Activated naive CD4-positive, alpha-beta T cell treated with anti-CD3 and anti-CD28 coated beads, Interleukin-2, amount 50 U/mL, for 72 hours (primary cell): ENCODE results near the gene TYROBP. TPM values are rescaled to one million over a fixed set of nuclear protein-coding genes. Genes with fewer than 3 reads are reported as not detected.
A peak's percentile ranks its signal among the peaks of the same experiment; 100 is the strongest.
"Not testable (repeated sequence)": the region's sequence is repeated elsewhere in the genome, so short reads cannot be mapped to it uniquely, and the experiment has no call there.

ENCODE experiments used
- ATAC-seq, 2 donors: fragments of 150-1000 bp; cut with Tn5 transposase; 2 replicates each; pipeline ENCODE4 v1.10.0; 2021; ENCODE audit warnings: mild to moderate bottlenecking in 2 of 2, moderate library complexity in 2 of 2
- DNase-seq, 2 donors: peaks; one replicate each; pipeline ENCODE4 v3.0.0; 2021 to 2022; ENCODE audit warnings: low spot score in 2 of 2
- H3K27ac Mint-ChIP-seq, 2 donors: one replicate each; pipeline ENCODE4 v1.8.0; 2022; ENCODE audit warnings: mild to moderate bottlenecking in 2 of 2, mixed read lengths in 2 of 2
- H3K36me3 Mint-ChIP-seq, 2 donors: one replicate each; pipeline ENCODE4 v1.8.0; 2022; ENCODE audit warnings: mixed read lengths in 2 of 2
- H3K9me3 Mint-ChIP-seq, 2 donors: one replicate each; pipeline ENCODE4 v1.8.0; 2022; ENCODE audit warnings: mixed read lengths in 2 of 2
- total RNA-seq, 2 donors: library from RNA; stranded (reverse); gene quantifications; one replicate each; pipeline ENCODE4 v1.2.3, GENCODE V29; 2022

Gene TYROBP
- total RNA-seq, 2 donors from 2014 or later, result 0.75 TPM; not detected in 1

GRCh38 chr19:35936738-35937268, 28.7 kb upstream of the TYROBP start:
- Mint-ChIP-seq H3K9me3 (no peaks in the 10 kb centered on the region), H3K36me3 (no peaks in the 10 kb centered on the region), H3K27ac (no peak overlapping the region)
- ATAC-seq (no peak), DNase-seq (no peak)

DNA sequence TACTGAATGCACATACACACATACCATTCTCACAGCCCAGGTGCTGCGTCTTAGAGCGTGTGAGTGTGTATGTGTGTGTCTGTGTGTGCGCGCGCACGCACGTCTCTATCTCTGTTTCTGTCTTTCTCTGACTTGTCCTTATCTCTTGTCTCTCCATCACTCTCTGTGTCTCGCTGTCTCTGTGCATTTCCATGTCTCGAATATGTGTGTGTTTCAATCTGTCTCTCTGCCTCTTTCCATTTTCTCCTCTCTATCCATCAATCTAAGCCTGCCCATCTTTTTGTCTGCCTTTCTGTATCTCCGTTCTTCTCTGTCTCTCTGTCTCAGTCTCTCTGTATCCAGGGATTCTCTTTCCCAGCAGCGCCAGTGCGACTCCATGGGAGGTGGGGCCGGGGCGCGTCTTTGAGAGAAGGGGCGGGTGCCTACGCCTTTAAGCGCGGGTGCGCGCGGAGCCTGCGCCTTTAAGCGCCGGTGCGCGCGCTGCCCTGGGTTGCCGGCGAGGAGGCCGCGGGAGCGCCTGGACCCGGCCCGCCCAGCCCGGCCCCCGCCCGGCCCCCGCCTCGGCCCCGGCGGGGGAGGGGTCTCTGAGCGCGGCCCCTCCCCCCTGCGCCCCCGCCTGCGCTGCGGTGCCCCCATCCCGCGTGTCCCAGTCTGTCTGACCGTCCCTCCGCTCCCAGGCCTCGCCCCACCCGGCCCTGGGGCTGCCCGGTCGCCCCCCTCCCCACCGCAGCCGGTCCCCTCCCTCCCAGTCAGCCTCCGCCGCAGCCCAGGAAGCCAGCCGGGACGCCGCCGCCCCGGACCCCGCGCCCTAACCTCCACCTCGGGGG, 28.0 kb upstream of the TYROBP start, which contains the start of gene LRFN3:
Gene LRFN3 (plus strand): TSS at position 464 of the 827 bp plus-strand sequence. CDS start 3,052 bp downstream, outside the sequence.
- peak within 1 kb of the TSS; percentile 7 to 76 for H3K27ac Mint-ChIP-seq
- no peaks in the 10 kb centered on the region for H3K9me3 Mint-ChIP-seq
- ATAC-seq (peak; percentile 12 to 34), DNase-seq (peak in 1 of 2 donors; percentile 67)
- H3K36me3 Mint-ChIP-seq, result no peaks in the 10 kb centered on the region

GRCh38 chr19:35932291-35932936, 24.3 kb upstream of the TYROBP start:
- no peak for ATAC-seq
- H3K9me3 Mint-ChIP-seq, result no peaks in the 10 kb centered on the region
- no peak for DNase-seq
- H3K27ac Mint-ChIP-seq, result peak overlapping the region in 1 of 2 donors; percentile 77
- H3K36me3 Mint-ChIP-seq, result no peaks in the 10 kb centered on the region

- Mint-ChIP-seq H3K27ac (peak overlapping the region in 1 of 2 donors; percentile 77), H3K9me3 (peaks cover 0 to under 1% of the 10 kb centered on the region in 2 donors), H3K36me3 (no peaks in the 10 kb centered on the region)
- peak; percentile 19 to 24 for ATAC-seq
- DNase-seq, result no peak
These were observed 23.7 kb upstream of the TYROBP start for GRCh38 chr19:35931874-35932202.

- DNase-seq, result peak; percentile 98 to 100
- peak; percentile 96 to 97 for ATAC-seq
- Mint-ChIP-seq H3K9me3 (peaks cover 0 to 4% of the 10 kb centered on the region in 2 donors), H3K27ac (peak overlapping the region; percentile 30 to 77), H3K36me3 (peaks cover 0 to under 1% of the 10 kb centered on the region in 2 donors)
These were observed 23.2 kb upstream of the TYROBP start for GRCh38 chr19:35931161-35931873.

DNA sequence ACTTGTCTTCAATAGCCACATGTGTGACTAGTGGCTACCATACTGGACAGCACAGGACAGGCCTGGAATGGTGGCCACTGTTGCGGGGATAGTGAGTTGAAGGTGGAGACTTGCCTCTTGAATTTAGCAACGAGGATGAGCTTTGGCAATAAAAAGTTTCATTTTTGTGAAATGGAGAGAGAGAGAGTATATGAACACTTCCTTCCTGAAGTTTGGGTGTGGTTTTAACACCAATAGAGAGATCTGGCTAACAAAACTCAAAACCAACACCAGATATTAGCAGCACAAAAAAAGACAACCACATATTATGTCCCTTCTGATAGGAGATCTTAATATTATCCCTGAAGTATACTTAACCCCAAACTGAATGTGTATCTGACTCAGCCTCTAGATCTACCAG, 21.8 kb upstream of the TYROBP start:
- DNase-seq, result no peak
- Mint-ChIP-seq H3K9me3 (peaks cover 3 to 14% of the 10 kb centered on the region in 2 donors), H3K27ac (peak overlapping the region; percentile 58 to 77), H3K36me3 (peaks cover 0 to 15% of the 10 kb centered on the region in 2 donors)
- no peak for ATAC-seq

DNA sequence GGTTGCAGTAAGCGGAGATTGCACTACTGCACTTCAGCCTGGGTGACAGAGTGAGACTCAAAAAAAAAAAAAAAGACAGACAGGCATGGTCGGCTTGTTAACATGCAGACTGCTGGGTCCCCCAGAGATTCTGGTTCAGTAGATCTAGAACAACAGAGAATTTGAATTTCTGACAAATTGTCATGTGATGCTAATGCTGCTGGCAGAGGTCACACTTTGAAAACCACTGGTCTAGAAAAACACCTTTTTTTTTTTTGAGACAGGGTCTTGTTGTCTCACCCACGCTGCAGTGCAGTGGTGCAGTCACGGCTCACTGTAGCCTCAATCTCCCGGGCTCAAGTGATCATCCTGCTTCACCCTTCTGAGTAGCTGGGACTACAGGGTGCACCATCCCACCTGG, 20.4 kb upstream of the TYROBP start:
- Mint-ChIP-seq H3K9me3 (peaks cover 3 to 14% of the 10 kb centered on the region in 2 donors), H3K36me3 (peaks cover 0 to 15% of the 10 kb centered on the region in 2 donors), H3K27ac (no peak overlapping the region)
- no peak for ATAC-seq
- no peak for DNase-seq

DNA sequence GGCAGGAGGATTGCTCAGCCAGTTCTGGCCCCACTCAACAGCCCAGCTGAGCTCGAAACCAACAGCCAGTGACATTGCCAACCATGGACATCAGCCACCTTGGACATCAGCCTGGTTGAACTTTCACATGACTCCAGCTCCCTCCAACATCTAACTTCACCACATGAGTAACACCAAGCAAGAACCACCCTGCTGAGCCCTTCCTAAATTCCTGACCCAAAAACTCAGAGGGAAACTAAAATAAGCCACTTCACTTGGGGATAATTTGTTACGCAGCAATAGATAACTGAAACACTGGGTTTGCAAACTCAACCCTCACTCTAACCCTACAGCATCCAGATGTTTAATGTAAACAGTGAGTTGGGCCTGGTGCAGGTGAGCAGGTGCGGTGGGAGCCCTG, 17.4 kb upstream of the TYROBP start:
- H3K9me3 Mint-ChIP-seq, result peaks cover 3 to 14% of the 10 kb centered on the region in 2 donors
- DNase-seq (no peak), ATAC-seq (no peak)
- no peak overlapping the region for H3K27ac Mint-ChIP-seq
- peaks cover 0 to 15% of the 10 kb centered on the region in 2 donors for H3K36me3 Mint-ChIP-seq

- no peak for DNase-seq
- Mint-ChIP-seq H3K27ac (no peak overlapping the region), H3K36me3 (peaks cover 0 to 12% of the 10 kb centered on the region in 2 donors), H3K9me3 (peaks cover 3 to 7% of the 10 kb centered on the region in 2 donors)
- ATAC-seq, result no peak
These were observed 12.9 kb upstream of the TYROBP start for GRCh38 chr19:35921012-35921411.

DNA sequence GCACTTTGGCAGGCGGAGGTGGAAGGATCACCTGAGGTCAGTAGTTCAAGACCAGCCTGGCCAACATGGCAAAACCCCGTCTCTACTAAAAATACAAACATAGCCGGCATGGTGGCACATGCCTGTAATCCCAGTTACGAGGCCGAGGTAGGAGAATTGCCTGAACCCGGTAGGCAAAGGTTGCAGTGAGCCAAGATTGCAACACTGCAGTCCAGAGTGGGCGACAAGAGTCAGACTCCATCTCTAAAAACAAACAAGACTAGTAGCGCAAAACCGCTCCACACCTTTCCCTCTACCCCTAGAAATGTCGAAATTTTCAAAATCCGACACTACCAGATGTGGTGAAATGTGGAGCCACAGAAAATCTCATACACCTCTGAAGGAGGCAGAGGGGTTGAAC, 11.2 kb upstream of the TYROBP start:
- no peak for ATAC-seq
- DNase-seq, result no peak
- Mint-ChIP-seq H3K36me3 (no peaks in the 10 kb centered on the region), H3K9me3 (no peaks in the 10 kb centered on the region), H3K27ac (no peak overlapping the region)

GRCh38 chr19:35915443-35915842, 7.3 kb upstream of the TYROBP start:
- no peak for ATAC-seq
- Mint-ChIP-seq H3K36me3 (no peaks in the 10 kb centered on the region), H3K9me3 (no peaks in the 10 kb centered on the region), H3K27ac (no peak overlapping the region)
- DNase-seq, result no peak

- no peaks in the 10 kb centered on the region for H3K9me3 Mint-ChIP-seq
- no peak for DNase-seq
- no peaks in the 10 kb centered on the region for H3K36me3 Mint-ChIP-seq
- no peak overlapping the region for H3K27ac Mint-ChIP-seq
- peak in 1 of 2 donors; percentile 20 for ATAC-seq
These were observed 5.5 kb upstream of the TYROBP start for GRCh38 chr19:35913589-35913988.

GRCh38 chr19:35911790-35912189, 3.7 kb upstream of the TYROBP start:
- H3K27ac Mint-ChIP-seq, result no peak overlapping the region
- peak in 1 of 2 donors; percentile 71 for ATAC-seq
- no peaks in the 10 kb centered on the region for H3K9me3 Mint-ChIP-seq
- no peaks in the 10 kb centered on the region for H3K36me3 Mint-ChIP-seq
- no peak for DNase-seq

GRCh38 chr19:35911173-35911572, 3.1 kb upstream of the TYROBP start:
- ATAC-seq (peak in 1 of 2 donors; percentile 40), DNase-seq (no peak)
- Mint-ChIP-seq H3K9me3 (no peaks in the 10 kb centered on the region), H3K36me3 (no peaks in the 10 kb centered on the region), H3K27ac (no peak overlapping the region)

- not testable (repeated sequence) for ATAC-seq, H3K36me3 Mint-ChIP-seq, H3K27ac Mint-ChIP-seq, H3K9me3 Mint-ChIP-seq, DNase-seq
These were observed 2.3 kb upstream of the TYROBP start for GRCh38 chr19:35910355-35910754.

DNA sequence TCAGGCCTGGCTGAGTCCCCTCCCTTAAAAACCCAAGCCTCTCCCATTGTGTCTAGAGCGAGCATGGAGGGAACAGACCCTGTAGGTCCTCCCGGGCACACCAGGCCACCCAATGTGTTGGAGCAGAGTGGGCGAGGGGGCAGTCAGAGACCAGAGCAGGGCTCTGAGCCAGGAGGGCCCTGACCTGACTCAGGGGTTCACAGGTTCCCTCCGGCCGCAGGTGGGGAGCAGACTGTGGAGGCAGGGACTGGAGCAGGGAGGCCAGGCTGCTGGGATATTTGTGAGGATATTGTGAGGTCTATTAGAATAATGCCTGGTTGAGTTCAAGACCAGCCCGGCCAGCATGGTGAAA, 1.6 kb upstream of the TYROBP start:
- Mint-ChIP-seq H3K27ac (peak overlapping the region in 1 of 2 donors; percentile 72), H3K9me3 (no peaks in the 10 kb centered on the region), H3K36me3 (no peaks in the 10 kb centered on the region)
- DNase-seq, result no peak
- no peak for ATAC-seq
